Left cardiac atrium (tissue), 4 donors: ENCODE results near the gene DNM2. TPM values are rescaled to one million over a fixed set of nuclear protein-coding genes. Genes with fewer than 3 reads are reported as not detected.
"Not testable (repeated sequence)": the region's sequence is repeated elsewhere in the genome, so short reads cannot be mapped to it uniquely, and the experiment has no call there.

ENCODE experiments used
- ATAC-seq, 2 donors: fragments of 200-7000 bp; cut with Tn5 transposase; one replicate each; pipeline ENCODE4 v1.9.1; 2020; ENCODE audit warnings: mild to moderate bottlenecking in 2 of 2, moderate library complexity in 2 of 2
- DNase-seq: peaks from one replicate; pipeline ENCODE4 v3.0.0-alpha.2; 2020
- intact Hi-C, 2 donors: fragments of 100-400 bp; cut with DNase I; formaldehyde crosslinking; loops; one replicate each; pipeline versions ENCODE4 v1.14.1 to v1.15.1; 2022 to 2023
- total RNA-seq, 2 donors: library from RNA; stranded (reverse); fragmentation: NEBNext Ultra II Directional; extraction: Animal tissue kit (Norgen Biotek cat#: 25700); gene quantifications; one replicate each; pipeline ENCODE4 v1.2.1, GENCODE V29; 2021
- donor health status: DM: no; HTN: yes; CAD: no.
- donor health status: DM: no; HTN: yes; CAD: no; lungs with severe emphysema.
- donor health status: DM: yes; HTN: yes; CAD: no.
- donor health status: Dilated cardiomyopathy.

Gene DNM2
- total RNA-seq, 2 donors from 2014 or later, result 125 to 186 TPM

- DNase-seq (no peak), ATAC-seq (no peak)
- intact Hi-C loops, result no loop called here
Measured at GRCh38 chr19:10747271-10747670, 29.4 kb downstream of the DNM2 start.

GRCh38 chr19:10747674-10748073 lies 29.8 kb downstream of the DNM2 start:
- DNase-seq (no peak), ATAC-seq (no peak)
- intact Hi-C loops, result no loop called here

GRCh38 chr19:10748195-10748926 lies 30.5 kb downstream of the DNM2 start:
- ATAC-seq (no peak), DNase-seq (no peak)
- intact Hi-C loops, result no loop called here

GRCh38 chr19:10748927-10749434 lies 31.1 kb downstream of the DNM2 start:
- intact Hi-C loops, result no loop called here
- DNase-seq (peak; percentile 76), ATAC-seq (peak; percentile 36 to 68)

GRCh38 chr19:10749435-10750384 lies 31.8 kb downstream of the DNM2 start:
- intact Hi-C loops, result no loop called here

GRCh38 chr19:10751109-10751953 lies 33.5 kb downstream of the DNM2 start:
- ATAC-seq, result peak; percentile 32 to 38
- intact Hi-C loops, result no loop called here
- DNase-seq, result no peak

More at GRCh38 chr19:10749435-10750384, 31.8 kb downstream of the DNM2 start:
- ATAC-seq (no peak), DNase-seq (no peak)

- ATAC-seq (peak; percentile 7 to 28), DNase-seq (no peak)
- intact Hi-C loops, result no loop called here
Measured at GRCh38 chr19:10752237-10752912, 34.5 kb downstream of the DNM2 start.

- DNase-seq, result no peak
- ATAC-seq, result no peak
- intact Hi-C loops, result no loop called here
Measured at GRCh38 chr19:10752913-10753704, 35.2 kb downstream of the DNM2 start.

GRCh38 chr19:10756371-10756770 lies 38.5 kb downstream of the DNM2 start:
- intact Hi-C loops, result no loop called here
- DNase-seq (no peak), ATAC-seq (no peak)

- no peak for ATAC-seq
- intact Hi-C loops, result no loop called here
- DNase-seq, result no peak
Measured at GRCh38 chr19:10756791-10757190, 38.9 kb downstream of the DNM2 start.

- intact Hi-C loops, ATAC-seq, DNase-seq: not testable (repeated sequence)
Measured at GRCh38 chr19:10758050-10758449, 40.2 kb downstream of the DNM2 start.

GRCh38 chr19:10758978-10759377 lies 41.1 kb downstream of the DNM2 start:
- no peak for DNase-seq
- no peak for ATAC-seq
- intact Hi-C loops, result no loop called here

- no peak for DNase-seq
- ATAC-seq, result peak in 1 of 2 donors; percentile 12
- intact Hi-C loops, result no loop called here
Measured at GRCh38 chr19:10760273-10760944, 42.5 kb downstream of the DNM2 start.

- ATAC-seq (no peak), DNase-seq (no peak)
- intact Hi-C loops, result no loop called here
Measured at GRCh38 chr19:10761443-10762250, 43.8 kb downstream of the DNM2 start.

- intact Hi-C loops, result no loop called here
- no peak for DNase-seq
- ATAC-seq, result peak in 1 of 2 donors; percentile 3
Measured at GRCh38 chr19:10762656-10763055, 44.8 kb downstream of the DNM2 start.

GRCh38 chr19:10763411-10763810 lies 45.5 kb downstream of the DNM2 start:
- ATAC-seq (no peak), DNase-seq (no peak)
- intact Hi-C loops, result no loop called here
